NCI-H2171 (cell line): ENCODE measurements around the gene MAP3K8.

Experiments
- DNase-seq: peaks from one replicate; lab custom pipeline; 2025; lab: John Stamatoyannopoulos, UW

The MAP3K8 gene

GRCh38 chr10:30490289-30491000, 56.5 kb downstream of the MAP3K8 start:
- no peak for DNase-seq

- no peak for DNase-seq
These were observed 57.4 kb downstream of the MAP3K8 start for GRCh38 chr10:30491204-30491915.

DNA sequence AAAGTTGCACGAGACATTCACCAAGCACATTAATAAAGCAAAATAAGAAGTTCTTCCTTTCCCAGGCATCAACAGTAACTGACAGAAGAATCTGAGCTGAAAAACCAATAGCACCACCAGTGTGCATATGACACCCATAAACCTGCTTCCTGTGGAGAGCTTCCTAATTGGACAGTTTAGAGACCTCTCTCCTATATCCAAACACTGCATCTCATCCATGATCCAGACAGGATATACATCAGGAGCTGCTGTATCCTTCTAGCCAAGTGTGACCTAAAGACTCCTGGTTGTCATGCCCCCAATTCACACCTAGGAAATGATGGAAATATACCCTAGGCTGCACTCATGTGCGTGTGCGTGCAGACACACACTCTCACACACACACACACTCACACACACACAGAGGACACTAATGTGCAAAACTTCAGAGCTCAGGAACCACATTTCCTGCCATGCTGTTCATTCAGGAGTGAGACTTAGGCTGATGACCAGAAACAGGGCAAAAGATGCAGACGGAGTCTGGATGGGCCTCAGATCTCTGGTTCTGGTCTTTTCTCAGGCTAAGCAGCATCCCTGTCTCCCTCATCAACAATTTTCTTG, 58.0 kb downstream of the MAP3K8 start:
- DNase-seq = no peak

GRCh38 chr10:30493609-30494530, 59.9 kb downstream of the MAP3K8 start:
- no peak for DNase-seq

- no peak for DNase-seq
These were observed 60.6 kb downstream of the MAP3K8 start for GRCh38 chr10:30494558-30494957.

DNA sequence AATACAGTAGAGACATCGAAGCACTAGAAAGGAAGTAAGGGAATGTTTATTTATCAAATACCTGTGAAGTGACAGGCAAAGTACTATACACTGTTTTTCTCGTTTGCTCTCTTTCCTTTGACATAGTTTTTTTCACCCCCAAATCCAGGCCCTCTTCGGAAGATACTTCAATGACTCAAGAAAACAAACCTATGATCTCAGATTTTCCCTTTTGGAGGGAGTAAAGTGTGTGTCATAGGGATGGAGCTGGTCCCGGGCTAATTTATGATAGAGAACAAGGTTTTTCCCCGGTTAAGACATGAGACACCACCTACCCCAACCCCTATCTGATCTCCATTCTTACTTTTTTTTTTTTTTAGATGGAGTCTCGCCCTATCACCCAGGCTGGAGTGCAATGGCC, 61.7 kb downstream of the MAP3K8 start:
- DNase-seq = no peak

DNA sequence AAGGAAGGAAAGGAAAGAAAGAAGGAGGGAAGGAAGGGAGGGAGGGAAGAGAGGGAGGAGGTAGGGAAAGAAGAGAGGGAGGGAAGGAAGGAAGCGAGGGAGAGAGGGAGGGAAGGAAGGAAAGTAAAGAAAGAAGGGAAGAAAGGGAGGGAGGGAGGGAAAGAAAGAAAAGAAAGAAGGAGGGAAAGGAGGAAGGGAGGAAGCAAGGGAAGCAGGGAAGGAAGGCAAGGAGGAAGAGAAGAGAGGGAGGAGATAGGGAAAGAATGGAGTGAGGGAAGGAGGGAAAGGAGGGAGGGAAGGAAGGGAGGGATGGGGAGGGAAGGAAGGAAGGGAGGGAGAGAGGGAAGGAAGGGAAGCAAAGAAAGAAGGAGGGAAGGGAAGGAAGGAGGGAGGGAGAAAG, 65.8 kb downstream of the MAP3K8 start:
- no peak for DNase-seq

- DNase-seq = no peak
These were observed 66.5 kb downstream of the MAP3K8 start for GRCh38 chr10:30500534-30500933.

GRCh38 chr10:30500963-30501504, 67.0 kb downstream of the MAP3K8 start:
- no peak for DNase-seq

DNA sequence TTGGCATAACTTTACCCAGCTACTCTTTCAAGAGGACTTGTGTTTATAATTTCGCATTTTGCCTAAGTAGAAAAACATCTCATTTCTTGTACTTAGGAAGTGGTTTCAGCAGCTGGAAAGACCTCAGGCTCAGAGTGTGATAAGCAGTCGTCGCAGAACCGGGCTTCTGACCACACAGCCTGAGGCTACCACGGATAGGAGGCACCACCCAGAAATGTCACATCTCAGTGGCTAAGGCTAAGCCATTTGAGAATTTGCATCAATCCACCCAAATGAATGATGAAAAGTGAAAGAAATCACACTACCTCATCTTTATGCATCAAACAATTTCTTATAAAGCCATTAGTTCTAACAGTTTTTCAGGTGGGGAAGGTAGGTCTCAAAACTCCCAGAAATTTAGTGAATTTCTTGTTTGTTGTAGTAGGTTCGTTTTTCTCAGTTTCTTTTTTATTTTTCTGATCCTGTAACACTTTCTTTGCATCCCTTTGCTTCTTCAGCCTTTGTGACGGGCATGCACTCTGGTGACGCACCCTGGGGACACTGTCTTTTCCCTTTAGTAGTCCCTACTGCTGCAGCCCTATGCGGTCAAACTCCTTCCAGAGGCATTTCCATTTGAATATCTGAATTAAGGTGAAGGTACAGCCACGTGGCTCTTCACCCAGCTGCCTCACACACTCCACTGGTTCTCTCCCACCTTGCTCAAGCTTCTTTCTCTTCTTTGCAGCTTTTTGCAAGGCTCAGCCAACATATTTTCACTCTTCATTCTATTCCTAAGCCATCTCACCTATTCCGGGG, 68.5 kb downstream of the MAP3K8 start:
- no peak for DNase-seq

GRCh38 chr10:30503700-30504266, 69.8 kb downstream of the MAP3K8 start:
- DNase-seq = no peak

GRCh38 chr10:30505543-30506298, 71.7 kb downstream of the MAP3K8 start:
- DNase-seq = no peak

- no peak for DNase-seq
These were observed 75.5 kb downstream of the MAP3K8 start for GRCh38 chr10:30509508-30509907.

GRCh38 chr10:30510184-30510931, 76.4 kb downstream of the MAP3K8 start:
- no peak for DNase-seq

GRCh38 chr10:30510932-30511700, 77.1 kb downstream of the MAP3K8 start:
- DNase-seq = no peak
